ENCODE data around the gene PHF20. TPM values are rescaled to one million over a fixed set of nuclear protein-coding genes. Genes with fewer than 3 reads are reported as not detected.
"Not testable (repeated sequence)": the region's sequence is repeated elsewhere in the genome, so short reads cannot be mapped to it uniquely, and the experiment has no call there.

Gene PHF20
- total RNA-seq, 4 donors from 2014 or later, result 30.5 to 53.3 (median 33.4) TPM

- 74 to 76% methylated on average over 2 of the region's 2 CpGs for WGBS, 2 donors
- no peak overlapping the region for H3K4me3 ChIP-seq (ENCODE audit: low read depth, poor library complexity, severe bottlenecking)
- TF ChIP-seq CTCF (IDR thresholded peaks at IDR 0.05) (no peak), POLR2A (IDR thresholded peaks at IDR 0.05) (no peak)
- DNase-seq (ENCODE audit: low spot score in 2 of 2), result no peak
- intact Hi-C loops (cut with DNase I; ENCODE audit: low total_unique reads), result loop anchor here (1.0 kb wide), 1 partner anchor 41 kb away; no protein-coding TSS in a partner anchor
Observed at GRCh38 chr20:35942243-35942642, 170.4 kb downstream of the PHF20 start.

GRCh38 chr20:35947489-35947888 lies 175.7 kb downstream of the PHF20 start:
- H3K4me3 ChIP-seq (ENCODE audit: low read depth, poor library complexity, severe bottlenecking), result no peak overlapping the region
- intact Hi-C loops (cut with DNase I; ENCODE audit: low total_unique reads), result no loop called here
- peak in 1 of 2 donors; percentile 76 for DNase-seq (ENCODE audit: low spot score in 2 of 2)
- TF ChIP-seq POLR2A (IDR thresholded peaks at IDR 0.05) (no peak), CTCF (IDR thresholded peaks at IDR 0.05) (no peak)
- WGBS, 2 donors, result 65 to 82% methylated on average over 9 of the region's 9 CpGs

- DNase-seq (ENCODE audit: low spot score in 2 of 2), result peak in 1 of 2 donors; percentile 26
- intact Hi-C loops (cut with DNase I; ENCODE audit: low total_unique reads), result no loop called here
- 58 to 64% methylated on average over 2 of the region's 2 CpGs for WGBS, 2 donors
Observed at GRCh38 chr20:35947907-35948306, 176.1 kb downstream of the PHF20 start.

GRCh38 chr20:35950093-35950492 lies 178.3 kb downstream of the PHF20 start:
- WGBS, 2 donors, result 92 to 93% methylated on average over 7 of the region's 7 CpGs
- TF ChIP-seq POLR2A (IDR thresholded peaks at IDR 0.05) (no peak), CTCF (IDR thresholded peaks at IDR 0.05) (no peak)
- H3K4me3 ChIP-seq (ENCODE audit: low read depth, poor library complexity, severe bottlenecking), result no peak overlapping the region
- intact Hi-C loops (cut with DNase I; ENCODE audit: low total_unique reads), result no loop called here
- DNase-seq (ENCODE audit: low spot score in 2 of 2), result no peak

More at GRCh38 chr20:35947907-35948306, 176.1 kb downstream of the PHF20 start:
- H3K4me3 ChIP-seq (ENCODE audit: low read depth, poor library complexity, severe bottlenecking), result no peak overlapping the region
- no peak for TF ChIP-seq CTCF (IDR thresholded peaks at IDR 0.05)
- TF ChIP-seq POLR2A (IDR thresholded peaks at IDR 0.05), result no peak

GRCh38 chr20:35952080-35952479 lies 180.3 kb downstream of the PHF20 start:
- DNase-seq (ENCODE audit: low spot score in 2 of 2); intact Hi-C loops (cut with DNase I; ENCODE audit: low total_unique reads); H3K4me3 ChIP-seq (ENCODE audit: low read depth, poor library complexity, severe bottlenecking): not testable (repeated sequence)
- WGBS, 2 donors, result 96 to 97% methylated on average over 14 of the region's 14 CpGs

GRCh38 chr20:35952480-35953386 lies 180.9 kb downstream of the PHF20 start:
- TF ChIP-seq CTCF (IDR thresholded peaks at IDR 0.05) (no peak), POLR2A (IDR thresholded peaks at IDR 0.05) (no peak)
- intact Hi-C loops (cut with DNase I; ENCODE audit: low total_unique reads), result no loop called here

More at GRCh38 chr20:35952480-35953386, 180.9 kb downstream of the PHF20 start:
- H3K4me3 ChIP-seq (ENCODE audit: low read depth, poor library complexity, severe bottlenecking), result peak overlapping the region; percentile 94
- DNase-seq (ENCODE audit: low spot score in 2 of 2), result peak in 1 of 2 donors; percentile 58
- WGBS, 2 donors, result 53 to 54% methylated on average over 6 of the region's 6 CpGs

All from lower leg skin (tissue), 4 donors.